K562 (cell line): ENCODE data around the gene UBE2V1. TPM values are rescaled to one million over a fixed set of nuclear protein-coding genes. Genes with fewer than 3 reads are reported as not detected.

Experiments used
- CBFB ChIP-seq: sonication (generic); formaldehyde crosslinking; IDR thresholded peaks from 2 replicates; pipeline ENCODE4 v1.4.0; 2020; ENCODE audit warnings: mild to moderate bottlenecking, missing genetic modification reagents
- E4F1 ChIP-seq: fragments of 250-450 bp; sonication (Bioruptor Pico); IDR thresholded peaks from 2 replicates; pipeline ENCODE4 v1.5.0; 2021; ENCODE audit warnings: mild to moderate bottlenecking, borderline replicate concordance
- GABPB1 ChIP-seq: sonication (generic); formaldehyde crosslinking; IDR thresholded peaks from 2 replicates; pipeline ENCODE4 v1.8.0; 2022; ENCODE audit warnings: mild to moderate bottlenecking, missing genetic modification reagents
- HDAC2 ChIP-seq: fragments of 450-650 bp; IDR thresholded peaks from 2 replicates; pipeline ENCODE4 v1.6.1; 2016; ENCODE audit warnings: mild to moderate bottlenecking
- HSF4 ChIP-seq: fragments of 250-450 bp; sonication (Bioruptor Pico); IDR thresholded peaks from 2 replicates; pipeline ENCODE4 v2.1.2; 2022; ENCODE audit warnings: mild to moderate bottlenecking, moderate library complexity, borderline replicate concordance
- LCOR ChIP-seq: sonication (generic); formaldehyde crosslinking; IDR thresholded peaks from 2 replicates; pipeline ENCODE4 v1.8.0; 2022; ENCODE audit warnings: mild to moderate bottlenecking, missing genetic modification reagents
- MAFG ChIP-seq: fragments of 450-650 bp; conservative IDR thresholded peaks from 2 replicates; pipeline ENCODE4 v1.6.1; 2016; ENCODE audit warnings: missing genetic modification characterization, missing compliant biosample characterization
- NFRKB ChIP-seq: fragments of 450-650 bp; IDR thresholded peaks from 2 replicates; pipeline ENCODE4 v1.6.1; 2016; ENCODE audit warnings: low read depth
- NR2C2 ChIP-seq, 2 experiments: fragments of 200-800 bp in 1 of 2; sonication (Bioruptor generic) in 1 of 2; sonication (generic) in 1 of 2; formaldehyde crosslinking in 1 of 2; IDR thresholded peaks; 2 replicates each; pipeline versions ENCODE4 v1.6.1 to v1.8.0; 2016 to 2022; ENCODE audit warnings: mild to moderate bottlenecking in 1 of 2, missing compliant biosample characterization in 1 of 2, missing genetic modification characterization in 1 of 2, missing genetic modification reagents in 1 of 2
- RBFOX2 ChIP-seq: fragments of 200-400 bp; formaldehyde crosslinking; IDR thresholded peaks from 2 replicates; pipeline ENCODE4 v1.6.1; 2017; ENCODE audit warnings: low read depth, mild to moderate bottlenecking, low read length, moderate library complexity
- RFX1 ChIP-seq: fragments of 450-650 bp; IDR thresholded peaks from 2 replicates; pipeline ENCODE4 v1.6.1; 2016; ENCODE audit warnings: mild to moderate bottlenecking, moderate library complexity
- SIX5 ChIP-seq, 2 experiments: IDR thresholded peaks; 2 replicates each; pipeline ENCODE4 v1.6.1; 2011; ENCODE audit warnings: low read length in 2 of 2, borderline replicate concordance in 1 of 2, low read depth in 1 of 2, mild to moderate bottlenecking in 1 of 2, moderate library complexity in 1 of 2; ENCODE audit not compliant: insufficient read depth in 1 of 2
- ZNF175 ChIP-seq: fragments of 200-800 bp; sonication (Bioruptor generic); IDR thresholded peaks from 2 replicates; pipeline ENCODE4 v1.6.1; 2016; ENCODE audit warnings: low read depth, mild to moderate bottlenecking, missing genetic modification characterization, missing compliant biosample characterization
- ZNF197 ChIP-seq: fragments of 200-800 bp; sonication (Bioruptor generic); IDR thresholded peaks from 2 replicates; pipeline ENCODE4 v1.6.1; 2016; ENCODE audit warnings: low read depth, missing genetic modification characterization, missing compliant biosample characterization
- ZNF395 ChIP-seq: fragments of 200-800 bp; sonication (Bioruptor generic); IDR thresholded peaks from 2 replicates; pipeline ENCODE4 v1.6.1; 2017; ENCODE audit warnings: missing genetic modification characterization, missing compliant biosample characterization
- polyA plus RNA-seq, 8 experiments: library from polyadenylated mRNA; depleted of rRNA in 4 of 8; stranded (reverse) in 5 of 8; unstranded in 3 of 8; fragments of >200 nt; fragmentation: Nextera tagmentation in 2 of 8; fragmentation: Illumina TruSeq in 1 of 8; extraction: Ambion mirVana in 2 of 8; extraction: Trizol in 1 of 8; gene quantifications; 2 replicates each; pipeline versions ENCODE4 v1.2.1 to v1.2.3, GENCODE V29; 2011 to 2014; ENCODE audit warnings: inconsistent platforms in 1 of 8, missing spikeins in 1 of 8
- total RNA-seq, 7 experiments: library from RNA; depleted of rRNA in 6 of 7; stranded (reverse); fragments of >200 nt in 6 of 7; fragmentation: Illumina TruSeq in 2 of 7; extraction: Trizol in 2 of 7; gene quantifications; 2 replicates each; pipeline versions ENCODE4 v1.2.1 to v1.2.3, GENCODE V29; 2011 to 2021; ENCODE audit warnings: low replicate concordance in 1 of 7
- TF ChIP-seq, protein P1 (sequence below): fragments of 200-800 bp; sonication (Bioruptor generic); IDR thresholded peaks from 2 replicates; pipeline ENCODE4 v1.6.1; 2017; ENCODE audit warnings: missing genetic modification characterization, missing compliant biosample characterization
- TF ChIP-seq, protein P2 (sequence below), 2 experiments: fragments of 200-800 bp in 1 of 2; sonication (Bioruptor generic) in 1 of 2; sonication (generic) in 1 of 2; formaldehyde crosslinking in 1 of 2; IDR thresholded peaks in 1 of 2; conservative IDR thresholded peaks in 1 of 2; 2 replicates each; pipeline versions ENCODE4 v1.5.0 to v1.6.1; 2016 to 2020; ENCODE audit warnings: missing compliant biosample characterization in 1 of 2, missing genetic modification characterization in 1 of 2, missing genetic modification reagents in 1 of 2

UBE2V1 gene
- total and polyA plus RNA-seq, 9 of the 15 experiments (the other 6 are each of a cell fraction or from before 2014, with no cell fraction given), result 93.0 to 357 (median 119) TPM

GRCh38 chr20:50146732-50147662 lies 34.0 kb upstream of the UBE2V1 start (continued):
- TF ChIP-seq RBFOX2, result peak; percentile 63
- TF ChIP-seq HDAC2, result no peak
- TF ChIP-seq, protein P1, sequence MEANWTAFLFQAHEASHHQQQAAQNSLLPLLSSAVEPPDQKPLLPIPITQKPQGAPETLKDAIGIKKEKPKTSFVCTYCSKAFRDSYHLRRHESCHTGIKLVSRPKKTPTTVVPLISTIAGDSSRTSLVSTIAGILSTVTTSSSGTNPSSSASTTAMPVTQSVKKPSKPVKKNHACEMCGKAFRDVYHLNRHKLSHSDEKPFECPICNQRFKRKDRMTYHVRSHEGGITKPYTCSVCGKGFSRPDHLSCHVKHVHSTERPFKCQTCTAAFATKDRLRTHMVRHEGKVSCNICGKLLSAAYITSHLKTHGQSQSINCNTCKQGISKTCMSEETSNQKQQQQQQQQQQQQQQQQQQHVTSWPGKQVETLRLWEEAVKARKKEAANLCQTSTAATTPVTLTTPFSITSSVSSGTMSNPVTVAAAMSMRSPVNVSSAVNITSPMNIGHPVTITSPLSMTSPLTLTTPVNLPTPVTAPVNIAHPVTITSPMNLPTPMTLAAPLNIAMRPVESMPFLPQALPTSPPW (CRISPR knock-in tag), result peak; percentile 27; the same call in 1 of the 2 replicates
- 0 out of 2 replicates have a peak, but pooled peaks have one; percentile 64 for TF ChIP-seq NFRKB
- peak; percentile 71; the same call in 1 of the 2 replicates for TF ChIP-seq ZNF197
- peak; percentile 37; the same call in 1 of the 2 replicates for TF ChIP-seq RFX1
- TF ChIP-seq HSF4, result no peak
- TF ChIP-seq ZNF395 (CRISPR knock-in tag), result peak; percentile 89
- TF ChIP-seq MAFG (tag), result no peak
- no peak for TF ChIP-seq LCOR (CRISPR knock-in tag)
- TF ChIP-seq NR2C2 (CRISPR knock-in tag; IDR thresholded peaks at IDR 0.05), result no peak
- TF ChIP-seq NR2C2 (tag; IDR thresholded peaks at IDR 0.05), result peak; percentile 75
- no peak for TF ChIP-seq E4F1 (CRISPR knock-in tag)
- no peak for TF ChIP-seq SIX5 (IDR thresholded peaks at IDR 0.05; ENCODE audit: borderline replicate concordance in 1 of 2, insufficient read depth in 1 of 2, low read depth in 1 of 2, low read length in 2 of 2)
- peak; percentile 71 for TF ChIP-seq GABPB1
- peak; percentile 89 for TF ChIP-seq ZNF175 (CRISPR knock-in tag)
- TF ChIP-seq, protein P2, sequence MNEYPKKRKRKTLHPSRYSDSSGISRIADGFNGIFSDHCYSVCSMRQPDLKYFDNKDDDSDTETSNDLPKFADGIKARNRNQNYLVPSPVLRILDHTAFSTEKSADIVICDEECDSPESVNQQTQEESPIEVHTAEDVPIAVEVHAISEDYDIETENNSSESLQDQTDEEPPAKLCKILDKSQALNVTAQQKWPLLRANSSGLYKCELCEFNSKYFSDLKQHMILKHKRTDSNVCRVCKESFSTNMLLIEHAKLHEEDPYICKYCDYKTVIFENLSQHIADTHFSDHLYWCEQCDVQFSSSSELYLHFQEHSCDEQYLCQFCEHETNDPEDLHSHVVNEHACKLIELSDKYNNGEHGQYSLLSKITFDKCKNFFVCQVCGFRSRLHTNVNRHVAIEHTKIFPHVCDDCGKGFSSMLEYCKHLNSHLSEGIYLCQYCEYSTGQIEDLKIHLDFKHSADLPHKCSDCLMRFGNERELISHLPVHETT (CRISPR knock-in tag; conservative IDR thresholded peaks at IDR 0.05 in 1 of 2, IDR thresholded peaks at IDR 0.05 in 1 of 2), result peak in 1 of 2 experiments; percentile 78; a peak in 1 of 4 replicates
- TF ChIP-seq CBFB (CRISPR knock-in tag), result no peak
